Naive thymus-derived CD8-positive, alpha-beta T cell (primary cell): Measurements from ENCODE around the gene MYLK. TPM values are rescaled to one million over a fixed set of nuclear protein-coding genes. Genes with fewer than 3 reads are reported as not detected.

Experiments
- ATAC-seq, 2 donors: fragments of 150-1000 bp; cut with Tn5 transposase in 1 of 2; sonication (Bioruptor Pico), chemical (Tn5 transposase) in 1 of 2; 1 replicate in 1 of 2; 2 replicates in 1 of 2; pipeline ENCODE4 v1.10.0; 2021; ENCODE audit warnings: mild to moderate bottlenecking in 2 of 2, moderate library complexity in 2 of 2
- POLR2A ChIA-PET: fragments of 350-600 bp; sonication (Branson Sonifier 250); formaldehyde crosslinking; loops from one replicate; lab custom pipeline; 2021; ENCODE audit warnings: antibody characterized with exemption; lab: Charles Lee
- DNase-seq, 10 donors: peaks; one replicate each; pipeline versions ENCODE4 v3.0.0 to v3.0.0-alpha.2; 2020 to 2022
- H3K27ac Mint-ChIP-seq, 10 donors: one replicate each; pipeline ENCODE4 v1.8.0; 2020 to 2022; ENCODE audit warnings: mild to moderate bottlenecking in 10 of 10, mixed read lengths in 10 of 10, moderate library complexity in 4 of 10, inconsistent platforms in 1 of 10
- H3K27me3 Mint-ChIP-seq, 5 donors: one replicate each; pipeline ENCODE4 v1.8.0; 2021 to 2022; ENCODE audit warnings: mixed read lengths in 5 of 5
- H3K36me3 Mint-ChIP-seq, 3 donors: one replicate each; pipeline ENCODE4 v1.8.0; 2020 to 2022; ENCODE audit warnings: mixed read lengths in 3 of 3, mild to moderate bottlenecking in 2 of 3, inconsistent platforms in 1 of 3
- H3K4me1 Mint-ChIP-seq, 4 donors: one replicate each; pipeline ENCODE4 v1.8.0; 2021 to 2022; ENCODE audit warnings: mixed read lengths in 4 of 4
- H3K4me3 Mint-ChIP-seq, 10 donors: one replicate each; pipeline ENCODE4 v1.8.0; 2020 to 2022; ENCODE audit warnings: mild to moderate bottlenecking in 10 of 10, mixed read lengths in 10 of 10, moderate library complexity in 6 of 10, inconsistent platforms in 1 of 10
- H3K9me3 Mint-ChIP-seq, 9 donors: one replicate each; pipeline ENCODE4 v1.8.0; 2020 to 2022; ENCODE audit warnings: mixed read lengths in 9 of 9, mild to moderate bottlenecking in 3 of 9, inconsistent platforms in 1 of 9, moderate library complexity in 1 of 9
- polyA plus RNA-seq, 3 donors: library from polyadenylated mRNA; unstranded; fragments of 300-500 nt; fragmentation: Illumina TruSeq; gene quantifications; one replicate each; pipeline ENCODE4 v1.2.3, GENCODE V29; 2021
- total RNA-seq, 8 experiments: library from RNA in 2 of 8; stranded (reverse) in 2 of 8; gene quantifications; one replicate each; pipeline ENCODE4 v1.2.3 and lab custom pipeline; 2021 to 2026

MYLK gene
- total and polyA plus RNA-seq, 5 experiments from 2014 or later: 0.02 to 0.16 (median 0.10) TPM; not detected in 2

GRCh38 chr3:123798550-123798949 lies 85.6 kb downstream of the MYLK start:
- ATAC-seq: no peak
- H3K4me1 Mint-ChIP-seq: no peaks in the 10 kb centered on the region
- H3K27ac Mint-ChIP-seq: no peak overlapping the region

GRCh38 chr3:123795471-123796251 lies 88.5 kb downstream of the MYLK start:
- Mint-ChIP-seq H3K27me3 (peaks cover 0 to 20% (median 3%) of the 10 kb centered on the region in 5 donors), H3K4me3 (no peak overlapping the region), H3K4me1 (no peaks in the 10 kb centered on the region), H3K36me3 (no peaks in the 10 kb centered on the region), H3K27ac (no peak overlapping the region), H3K9me3 (no peaks in the 10 kb centered on the region)
- no peak for DNase-seq
- POLR2A ChIA-PET: no interaction called here
- ATAC-seq: no peak

More at GRCh38 chr3:123798550-123798949, 85.6 kb downstream of the MYLK start:
- DNase-seq: no peak
- Mint-ChIP-seq H3K36me3 (no peaks in the 10 kb centered on the region), H3K27me3 (peaks cover 0 to 6% (median 2%) of the 10 kb centered on the region in 5 donors), H3K4me3 (no peak overlapping the region), H3K9me3 (no peaks in the 10 kb centered on the region)
- POLR2A ChIA-PET: no interaction called here

GRCh38 chr3:123793425-123793824 lies 90.7 kb downstream of the MYLK start:
- ATAC-seq (no peak), DNase-seq (peak in 1 of 10 donors; percentile 53)
- no peak overlapping the region for H3K27ac Mint-ChIP-seq
- peaks cover 2 to 22% (median 16%) of the 10 kb centered on the region in 5 donors for H3K27me3 Mint-ChIP-seq
- no peaks in the 10 kb centered on the region for H3K9me3 Mint-ChIP-seq
- no peak overlapping the region for H3K4me3 Mint-ChIP-seq
- H3K4me1 Mint-ChIP-seq: no peaks in the 10 kb centered on the region
- POLR2A ChIA-PET: no interaction called here
- no peaks in the 10 kb centered on the region for H3K36me3 Mint-ChIP-seq

- POLR2A ChIA-PET: no interaction called here
- DNase-seq (no peak), ATAC-seq (no peak)
- no peak overlapping the region for H3K27ac Mint-ChIP-seq
- H3K36me3 Mint-ChIP-seq: no peaks in the 10 kb centered on the region
- peaks cover 2 to 22% (median 16%) of the 10 kb centered on the region in 5 donors for H3K27me3 Mint-ChIP-seq
- H3K9me3 Mint-ChIP-seq: no peaks in the 10 kb centered on the region
- no peak overlapping the region for H3K4me3 Mint-ChIP-seq
- H3K4me1 Mint-ChIP-seq: no peaks in the 10 kb centered on the region
Measured at GRCh38 chr3:123792473-123793201, 91.5 kb downstream of the MYLK start.

GRCh38 chr3:123791898-123792297 lies 92.2 kb downstream of the MYLK start:
- Mint-ChIP-seq H3K4me1 (no peaks in the 10 kb centered on the region), H3K27ac (no peak overlapping the region), H3K36me3 (no peaks in the 10 kb centered on the region), H3K27me3 (peaks cover 2 to 22% (median 16%) of the 10 kb centered on the region in 5 donors), H3K4me3 (no peak overlapping the region), H3K9me3 (no peaks in the 10 kb centered on the region)
- DNase-seq (no peak), ATAC-seq (no peak)
- POLR2A ChIA-PET: no interaction called here

- Mint-ChIP-seq H3K36me3 (no peaks in the 10 kb centered on the region), H3K4me3 (no peak overlapping the region), H3K27ac (no peak overlapping the region), H3K9me3 (no peaks in the 10 kb centered on the region), H3K4me1 (no peaks in the 10 kb centered on the region), H3K27me3 (peaks cover 2 to 22% (median 16%) of the 10 kb centered on the region in 5 donors)
- POLR2A ChIA-PET: no interaction called here
- DNase-seq: no peak
- no peak for ATAC-seq
Measured at GRCh38 chr3:123791417-123791816, 92.7 kb downstream of the MYLK start.

GRCh38 chr3:123791073-123791370 lies 93.1 kb downstream of the MYLK start:
- H3K9me3 Mint-ChIP-seq: no peaks in the 10 kb centered on the region
- DNase-seq (no peak), ATAC-seq (no peak)
- POLR2A ChIA-PET: interaction anchor here (0.6 kb wide), 1 partner anchor 18 kb away, joined by 3 read pairs; no protein-coding TSS in a partner anchor
- no peaks in the 10 kb centered on the region for H3K36me3 Mint-ChIP-seq
- H3K4me3 Mint-ChIP-seq: no peak overlapping the region
- H3K27me3 Mint-ChIP-seq: peaks cover 2 to 22% (median 16%) of the 10 kb centered on the region in 5 donors
- H3K4me1 Mint-ChIP-seq: no peaks in the 10 kb centered on the region
- no peak overlapping the region for H3K27ac Mint-ChIP-seq

GRCh38 chr3:123790254-123791072 lies 93.7 kb downstream of the MYLK start:
- Mint-ChIP-seq H3K27ac (no peak overlapping the region), H3K36me3 (no peaks in the 10 kb centered on the region), H3K9me3 (no peaks in the 10 kb centered on the region), H3K27me3 (peaks cover 2 to 22% (median 16%) of the 10 kb centered on the region in 5 donors), H3K4me1 (no peaks in the 10 kb centered on the region), H3K4me3 (no peak overlapping the region)
- POLR2A ChIA-PET: interaction anchor here (0.6 kb wide), 1 partner anchor 17 kb away, joined by 3 read pairs; no protein-coding TSS in a partner anchor
- peak in 1 of 10 donors; percentile 53 for DNase-seq
- ATAC-seq: no peak

- no peaks in the 10 kb centered on the region for H3K9me3 Mint-ChIP-seq
Measured at GRCh38 chr3:123789760-123790159, 94.4 kb downstream of the MYLK start.

GRCh38 chr3:123789160-123789559 lies 95.0 kb downstream of the MYLK start:
- peaks cover 1 to 22% (median 16%) of the 10 kb centered on the region in 5 donors for H3K27me3 Mint-ChIP-seq
- POLR2A ChIA-PET: interaction anchor here (0.7 kb wide), 1 partner anchor 9 kb away, joined by 3 read pairs; no protein-coding TSS in a partner anchor
- no peaks in the 10 kb centered on the region for H3K9me3 Mint-ChIP-seq
- no peaks in the 10 kb centered on the region for H3K36me3 Mint-ChIP-seq
- no peak overlapping the region for H3K4me3 Mint-ChIP-seq
- no peaks in the 10 kb centered on the region for H3K4me1 Mint-ChIP-seq
- no peak overlapping the region for H3K27ac Mint-ChIP-seq
- peak in 1 of 10 donors; percentile 37 for DNase-seq
- ATAC-seq: no peak

More at GRCh38 chr3:123789760-123790159, 94.4 kb downstream of the MYLK start:
- POLR2A ChIA-PET: interaction anchor here (0.7 kb wide), 1 partner anchor 8 kb away, joined by 3 read pairs; no protein-coding TSS in a partner anchor
- no peaks in the 10 kb centered on the region for H3K36me3 Mint-ChIP-seq
- DNase-seq (no peak), ATAC-seq (no peak)
- H3K4me3 Mint-ChIP-seq: no peak overlapping the region
- no peak overlapping the region for H3K27ac Mint-ChIP-seq
- H3K27me3 Mint-ChIP-seq: peaks cover 2 to 22% (median 16%) of the 10 kb centered on the region in 5 donors
- H3K4me1 Mint-ChIP-seq: no peaks in the 10 kb centered on the region

- no peak for ATAC-seq
- POLR2A ChIA-PET: no interaction called here
- no peaks in the 10 kb centered on the region for H3K36me3 Mint-ChIP-seq
Measured at GRCh38 chr3:123788710-123789109, 95.4 kb downstream of the MYLK start.

GRCh38 chr3:123787133-123787532 lies 97.0 kb downstream of the MYLK start:
- H3K36me3 Mint-ChIP-seq: no peaks in the 10 kb centered on the region
- ATAC-seq: no peak
- H3K27ac Mint-ChIP-seq: no peak overlapping the region
- DNase-seq: no peak
- no peaks in the 10 kb centered on the region for H3K9me3 Mint-ChIP-seq
- H3K27me3 Mint-ChIP-seq: peaks cover 0 to 16% (median 9%) of the 10 kb centered on the region in 5 donors
- H3K4me1 Mint-ChIP-seq: no peaks in the 10 kb centered on the region
- POLR2A ChIA-PET: no interaction called here
- H3K4me3 Mint-ChIP-seq: no peak overlapping the region

More at GRCh38 chr3:123788710-123789109, 95.4 kb downstream of the MYLK start:
- Mint-ChIP-seq H3K27ac (no peak overlapping the region), H3K4me3 (no peak overlapping the region), H3K4me1 (no peaks in the 10 kb centered on the region), H3K9me3 (no peaks in the 10 kb centered on the region), H3K27me3 (peaks cover 0 to 21% (median 16%) of the 10 kb centered on the region in 5 donors)
- no peak for DNase-seq
